ENCODE data around the gene CBX8. TPM values are rescaled to one million over a fixed set of nuclear protein-coding genes. Genes with fewer than 3 reads are reported as not detected.

Gene CBX8
- total and polyA plus RNA-seq, 2 of the 13 experiments (the other 11 are each of a cell fraction or from before 2014, with no cell fraction given), result 0.34 to 12.6 TPM

- no peak for TF ChIP-seq GLMP (CRISPR knock-in tag; IDR thresholded peaks at IDR 0.05; ENCODE audit: borderline replicate concordance)
- 0 out of 2 replicates have a peak, but pooled peaks have one; percentile 25 for TF ChIP-seq MEIS1 (CRISPR knock-in tag; IDR thresholded peaks at IDR 0.05; ENCODE audit: borderline replicate concordance)
- no peak for TF ChIP-seq FOXA1 (IDR thresholded peaks at IDR 0.05)
- TF ChIP-seq FOXA1 (CRISPR knock-in tag; IDR thresholded peaks at IDR 0.05), result no peak
- no peak for TF ChIP-seq TFAP4 (IDR thresholded peaks at IDR 0.05; ENCODE audit: borderline replicate concordance, low read depth)
- no peak for TF ChIP-seq ATRX (CRISPR knock-in tag; IDR thresholded peaks at IDR 0.05; ENCODE audit: borderline replicate concordance)
- TF ChIP-seq ZNF83 (CRISPR knock-in tag; IDR thresholded peaks at IDR 0.05; ENCODE audit: borderline replicate concordance), result 0 out of 2 replicates have a peak, but pooled peaks have one; percentile 64
- TF ChIP-seq AGO2 (optimal IDR thresholded peaks at IDR 0.05; ENCODE audit: low read depth, low read length), result peak; percentile 40
- no peak for TF ChIP-seq ZNF644 (CRISPR knock-in tag; IDR thresholded peaks at IDR 0.05; ENCODE audit: low read depth)
- TF ChIP-seq MXD4 (CRISPR knock-in tag; IDR thresholded peaks at IDR 0.05), result no peak
- TF ChIP-seq ZFP62 (CRISPR knock-in tag; IDR thresholded peaks at IDR 0.05), result no peak
- TF ChIP-seq RBFOX2 (IDR thresholded peaks at IDR 0.05; ENCODE audit: low read depth, low read length), result no peak
- no peak for TF ChIP-seq RFXAP (CRISPR knock-in tag; IDR thresholded peaks at IDR 0.05; ENCODE audit: borderline replicate concordance)
- TF ChIP-seq HNF1B (CRISPR knock-in tag; IDR thresholded peaks at IDR 0.05), result no peak
- TF ChIP-seq ZBTB7B (CRISPR knock-in tag; IDR thresholded peaks at IDR 0.05), result no peak
- TF ChIP-seq ZNF7 (CRISPR knock-in tag; IDR thresholded peaks at IDR 0.05), result no peak
- TF ChIP-seq ZNF318 (CRISPR knock-in tag; IDR thresholded peaks at IDR 0.05), result no peak
Observed at GRCh38 chr17:79786930-79787643, 9.8 kb downstream of the CBX8 start (continued).

Measured in HepG2 (cell line).